Activated CD8-positive, alpha-beta memory T cell treated with anti-CD3 and anti-CD28 coated beads for 36 hours (primary cell): ENCODE measurements around the gene PRRX1. TPM values are rescaled to one million over a fixed set of nuclear protein-coding genes. Genes with fewer than 3 reads are reported as not detected.

Experiments
- CTCF ChIA-PET: fragments of 350-600 bp; sonication (Branson Sonifier 250); formaldehyde crosslinking; loops from one replicate; lab custom pipeline; 2021; ENCODE audit warnings: antibody characterized with exemption; lab: Charles Lee
- POLR2A ChIA-PET: fragments of 350-600 bp; sonication (Branson Sonifier 250); formaldehyde crosslinking; loops from one replicate; lab custom pipeline; 2021; ENCODE audit warnings: antibody characterized with exemption; lab: Charles Lee
- total RNA-seq, 2 experiments: library from RNA; stranded (reverse); gene quantifications; one replicate each; pipeline ENCODE4 v1.2.3, GENCODE V29; 2021

The PRRX1 gene
- total RNA-seq, 2 experiments from 2014 or later: not detected

GRCh38 chr1:170741678-170742077 is 77.7 kb downstream of the PRRX1 start:
- CTCF ChIA-PET: no interaction called here

GRCh38 chr1:170742600-170742999 is 78.7 kb downstream of the PRRX1 start:
- CTCF ChIA-PET: no interaction called here

More at GRCh38 chr1:170741678-170742077, 77.7 kb downstream of the PRRX1 start:
- POLR2A ChIA-PET: no interaction called here

GRCh38 chr1:170743083-170743482 is 79.2 kb downstream of the PRRX1 start:
- ChIA-PET CTCF (no interaction called here), POLR2A (no interaction called here)

More at GRCh38 chr1:170742600-170742999, 78.7 kb downstream of the PRRX1 start:
- POLR2A ChIA-PET: no interaction called here

GRCh38 chr1:170749549-170749948 is 85.6 kb downstream of the PRRX1 start:
- ChIA-PET POLR2A (no interaction called here), CTCF (no interaction called here)

- CTCF ChIA-PET: no interaction called here
These were observed 86.0 kb downstream of the PRRX1 start for GRCh38 chr1:170749959-170750358.

GRCh38 chr1:170755795-170756194 is 91.9 kb downstream of the PRRX1 start:
- ChIA-PET CTCF (no interaction called here), POLR2A (no interaction called here)

More at GRCh38 chr1:170749959-170750358, 86.0 kb downstream of the PRRX1 start:
- POLR2A ChIA-PET: no interaction called here

GRCh38 chr1:170758992-170759391 is 95.1 kb downstream of the PRRX1 start:
- ChIA-PET CTCF (no interaction called here), POLR2A (no interaction called here)

GRCh38 chr1:170765279-170765678 is 101.3 kb downstream of the PRRX1 start:
- CTCF ChIA-PET: no interaction called here
- POLR2A ChIA-PET: no interaction called here

- ChIA-PET POLR2A (no interaction called here), CTCF (no interaction called here)
These were observed 101.9 kb downstream of the PRRX1 start for GRCh38 chr1:170765712-170766330.

- CTCF ChIA-PET: no interaction called here
- POLR2A ChIA-PET: no interaction called here
These were observed 105.0 kb downstream of the PRRX1 start for GRCh38 chr1:170768929-170769328.

GRCh38 chr1:170769691-170770090 is 105.8 kb downstream of the PRRX1 start:
- ChIA-PET POLR2A (no interaction called here), CTCF (no interaction called here)

GRCh38 chr1:170770254-170770653 is 106.3 kb downstream of the PRRX1 start:
- ChIA-PET CTCF (no interaction called here), POLR2A (no interaction called here)

GRCh38 chr1:170776252-170776651 is 112.3 kb downstream of the PRRX1 start:
- POLR2A ChIA-PET: no interaction called here
- CTCF ChIA-PET: no interaction called here

GRCh38 chr1:170776777-170777176 is 112.8 kb downstream of the PRRX1 start:
- CTCF ChIA-PET: no interaction called here
- POLR2A ChIA-PET: no interaction called here

Other genes with a start within 250 kb of the PRRX1 start
- gene GORAB, start 132.0 kb upstream of the PRRX1 start, total RNA-seq: 10 to 100 TPM in 1 of 2 experiments, 1 to 10 TPM in 1; 9.7 to 10.1 TPM